Kidney epithelial cell (primary cell): Measurements from ENCODE around the gene CLSTN1. TPM values are rescaled to one million over a fixed set of nuclear protein-coding genes. Genes with fewer than 3 reads are reported as not detected.
A peak's percentile ranks its signal among the peaks of the same experiment; 100 is the strongest.

Experiments
- DNase-seq: peaks from one replicate; pipeline ENCODE4 v3.0.0-alpha.2; 2010; ENCODE audit warnings: low read depth
- H3K27me3 ChIP-seq: 2 replicates; pipeline ENCODE4 v1.6.0; 2011; ENCODE audit warnings: low read length; ENCODE audit not compliant: control insufficient read depth, insufficient read depth
- H3K36me3 ChIP-seq: 2 replicates; pipeline ENCODE4 v1.5.1; 2011; ENCODE audit warnings: low read length; ENCODE audit not compliant: control insufficient read depth, insufficient read depth
- H3K4me3 ChIP-seq: 2 replicates; pipeline ENCODE4 v1.5.1; 2011; ENCODE audit warnings: low read depth, mild to moderate bottlenecking, control low read depth, low read length
- total RNA-seq: library from RNA; depleted of rRNA; stranded (reverse); fragments of >200 nt; gene quantifications from 2 replicates; pipeline ENCODE4 v1.2.3, GENCODE V29; 2015
- TF ChIP-seq, protein P1 (sequence below): IDR thresholded peaks from 2 replicates; pipeline ENCODE4 v1.5.1; 2011; ENCODE audit warnings: mild to moderate bottlenecking, moderate library complexity, low read length, control low read depth, inconsistent platforms; ENCODE audit not compliant: insufficient read depth, poor library complexity, severe bottlenecking

CLSTN1 gene
- total RNA-seq, 1 donor from 2014 or later = 115 TPM

DNA sequence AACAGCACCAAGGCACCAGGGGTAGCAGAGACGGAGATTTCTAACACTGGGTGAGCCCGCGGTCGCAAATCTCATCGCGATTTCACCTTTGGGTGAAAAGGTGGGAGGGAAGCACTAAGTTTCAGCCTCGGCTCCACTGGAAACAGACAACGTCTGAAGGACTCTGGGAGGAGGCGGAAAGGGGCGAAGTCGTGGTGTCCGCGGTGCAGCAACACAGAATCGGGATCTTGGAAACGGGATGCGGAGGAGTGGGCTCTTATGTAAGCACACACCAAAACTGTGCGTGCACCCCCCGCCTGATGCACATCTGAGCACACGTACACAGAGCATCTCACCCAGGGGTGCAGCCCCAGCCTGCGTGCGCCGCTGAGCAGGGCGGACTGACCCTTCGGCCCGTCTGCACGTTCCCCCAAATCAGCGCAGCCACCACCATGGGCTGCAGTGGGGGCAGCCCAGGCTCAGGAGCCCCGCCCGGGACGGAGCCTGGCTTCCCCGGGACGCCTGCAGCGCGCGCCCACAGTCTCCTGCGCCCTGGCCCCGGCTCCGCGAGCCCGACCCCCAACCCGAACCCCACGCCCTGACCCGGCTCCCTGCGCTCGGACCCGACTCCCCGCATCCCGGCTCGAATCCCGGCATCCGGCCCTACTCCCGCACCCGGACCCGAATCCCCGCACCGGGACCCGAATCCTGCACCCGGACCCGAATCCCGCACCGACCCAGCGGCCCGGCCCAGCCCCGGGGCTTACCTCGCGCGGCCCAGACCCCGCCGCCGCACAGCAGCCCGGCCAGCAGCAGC, 670 bp downstream of the CLSTN1 start:
- H3K27me3 ChIP-seq = no peaks in the 10 kb centered on the region
- H3K36me3 ChIP-seq = no peaks in the 10 kb centered on the region
- no peak for DNase-seq
- H3K4me3 ChIP-seq = peak overlapping the region; percentile 93
- TF ChIP-seq, protein P1, sequence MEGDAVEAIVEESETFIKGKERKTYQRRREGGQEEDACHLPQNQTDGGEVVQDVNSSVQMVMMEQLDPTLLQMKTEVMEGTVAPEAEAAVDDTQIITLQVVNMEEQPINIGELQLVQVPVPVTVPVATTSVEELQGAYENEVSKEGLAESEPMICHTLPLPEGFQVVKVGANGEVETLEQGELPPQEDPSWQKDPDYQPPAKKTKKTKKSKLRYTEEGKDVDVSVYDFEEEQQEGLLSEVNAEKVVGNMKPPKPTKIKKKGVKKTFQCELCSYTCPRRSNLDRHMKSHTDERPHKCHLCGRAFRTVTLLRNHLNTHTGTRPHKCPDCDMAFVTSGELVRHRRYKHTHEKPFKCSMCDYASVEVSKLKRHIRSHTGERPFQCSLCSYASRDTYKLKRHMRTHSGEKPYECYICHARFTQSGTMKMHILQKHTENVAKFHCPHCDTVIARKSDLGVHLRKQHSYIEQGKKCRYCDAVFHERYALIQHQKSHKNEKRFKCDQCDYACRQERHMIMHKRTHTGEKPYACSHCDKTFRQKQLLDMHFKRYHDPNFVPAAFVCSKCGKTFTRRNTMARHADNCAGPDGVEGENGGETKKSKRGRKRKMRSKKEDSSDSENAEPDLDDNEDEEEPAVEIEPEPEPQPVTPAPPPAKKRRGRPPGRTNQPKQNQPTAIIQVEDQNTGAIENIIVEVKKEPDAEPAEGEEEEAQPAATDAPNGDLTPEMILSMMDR = no peak

DNA sequence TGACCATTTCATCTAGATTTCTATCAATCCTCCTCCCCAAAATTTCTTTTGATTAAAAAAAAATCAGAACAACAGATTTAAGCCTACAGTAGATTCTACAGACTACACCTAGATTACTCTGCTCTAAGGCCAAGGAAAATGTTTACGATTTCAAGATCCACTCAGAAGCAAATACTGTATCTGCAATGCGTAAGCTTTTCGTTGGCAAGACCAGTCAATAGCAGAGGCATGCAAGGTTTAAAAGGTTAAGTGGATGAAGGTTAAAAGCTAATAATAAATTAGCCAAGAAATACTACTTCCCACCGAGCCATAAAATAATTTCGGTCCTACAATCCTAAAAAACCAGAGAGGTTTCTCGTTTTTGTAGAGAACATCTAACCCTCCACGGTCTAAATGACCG, 1.3 kb downstream of the CLSTN1 start:
- H3K4me3 ChIP-seq = peak overlapping the region; percentile 93
- TF ChIP-seq, protein P1 = no peak
- H3K27me3 ChIP-seq = no peaks in the 10 kb centered on the region
- DNase-seq = no peak
- H3K36me3 ChIP-seq = no peaks in the 10 kb centered on the region

DNA sequence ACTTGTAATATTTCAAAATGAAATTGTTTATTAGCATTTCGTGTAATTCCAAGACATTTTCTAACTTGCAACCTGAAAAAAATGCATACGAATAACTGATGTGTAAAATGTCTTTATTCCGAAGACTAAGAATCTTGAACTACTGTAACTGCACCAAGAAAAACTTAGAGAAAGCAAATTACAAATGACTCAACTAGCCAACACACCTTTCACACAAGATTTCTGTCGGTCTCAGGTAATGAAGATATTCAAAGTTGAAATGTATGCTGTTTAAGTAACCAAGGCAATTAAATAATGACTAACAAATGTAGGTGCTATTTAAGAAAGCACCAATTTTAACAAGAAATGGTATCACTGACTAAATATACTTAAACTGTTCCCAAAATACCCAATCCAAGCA, 2.1 kb downstream of the CLSTN1 start:
- DNase-seq = no peak
- no peaks in the 10 kb centered on the region for H3K27me3 ChIP-seq
- no peaks in the 10 kb centered on the region for H3K36me3 ChIP-seq
- peak overlapping the region; percentile 93 for H3K4me3 ChIP-seq
- TF ChIP-seq, protein P1 = no peak

DNA sequence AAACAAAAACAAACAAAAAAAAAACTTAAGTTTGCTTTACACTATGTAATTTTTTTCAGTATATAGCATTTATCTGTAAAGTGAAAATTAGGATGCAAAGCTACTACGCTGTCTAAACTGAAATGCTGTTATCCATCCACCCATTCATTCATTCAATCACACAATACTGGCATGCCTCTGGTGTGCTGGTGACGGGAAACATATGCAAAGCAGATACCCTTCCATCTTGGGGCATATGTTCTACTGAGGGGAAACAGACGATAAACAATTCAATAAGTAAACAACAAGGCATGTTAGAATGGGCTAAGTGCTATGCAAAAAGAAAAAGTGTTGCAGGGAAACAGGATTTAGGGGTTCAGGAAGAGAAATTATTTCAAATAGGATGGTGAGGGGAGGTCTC, 3.2 kb downstream of the CLSTN1 start:
- no peak for DNase-seq
- TF ChIP-seq, protein P1 = no peak
- no peaks in the 10 kb centered on the region for H3K36me3 ChIP-seq
- H3K27me3 ChIP-seq = no peaks in the 10 kb centered on the region
- H3K4me3 ChIP-seq = no peak overlapping the region

DNA sequence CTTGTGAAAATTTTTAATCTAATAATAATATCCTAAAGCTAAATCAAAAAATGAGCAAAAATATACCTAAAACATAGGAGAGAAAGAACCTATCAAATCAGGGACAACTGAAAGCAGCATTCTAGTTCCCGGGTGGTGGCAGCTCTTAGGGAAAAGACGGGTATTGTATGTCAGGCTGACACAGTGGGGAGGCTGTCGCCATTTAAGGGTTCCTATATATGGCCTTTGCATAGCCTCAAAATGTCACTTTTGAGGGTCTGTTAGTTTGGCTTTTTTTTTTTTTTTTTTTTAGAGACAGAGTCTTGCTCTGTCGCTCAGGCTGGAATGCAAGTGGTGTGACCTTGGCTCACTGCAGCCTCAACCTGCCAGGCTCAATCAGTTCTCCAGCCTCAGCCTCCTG, 6.0 kb downstream of the CLSTN1 start:
- no peak for DNase-seq
- Histone ChIP-seq H3K36me3 (no peaks in the 10 kb centered on the region), H3K27me3 (no peaks in the 10 kb centered on the region), H3K4me3 (no peak overlapping the region)
- TF ChIP-seq, protein P1 = no peak

DNA sequence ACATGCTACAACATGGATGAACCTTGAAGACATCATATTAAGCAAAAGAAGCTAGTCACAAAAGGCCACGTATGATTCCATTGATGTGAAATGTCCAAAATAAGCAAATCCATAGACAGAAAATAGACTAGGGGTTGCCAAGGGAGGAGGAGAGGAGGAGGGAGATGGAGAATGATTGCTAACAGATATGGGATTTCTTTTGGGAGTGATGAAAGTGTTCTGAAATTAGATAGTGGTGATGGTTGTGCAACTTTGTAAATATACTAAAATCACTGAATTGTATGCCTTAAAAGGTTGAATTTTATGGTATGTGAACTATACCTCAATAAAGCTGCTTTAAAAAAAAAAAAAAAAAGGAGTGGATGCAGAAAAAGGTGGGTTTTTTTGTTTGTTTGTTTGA, 7.6 kb downstream of the CLSTN1 start:
- TF ChIP-seq, protein P1 = no peak
- Histone ChIP-seq H3K27me3 (no peaks in the 10 kb centered on the region), H3K4me3 (no peak overlapping the region), H3K36me3 (no peaks in the 10 kb centered on the region)
- DNase-seq = no peak
